Urinary bladder (tissue), 4 donors: ENCODE measurements around the gene THADA. TPM values are rescaled to one million over a fixed set of nuclear protein-coding genes. Genes with fewer than 3 reads are reported as not detected.
A peak's percentile ranks its signal among the peaks of the same experiment; 100 is the strongest.

ENCODE experiments used
- DNase-seq: peaks from one replicate; pipeline ENCODE4 v3.0.0-alpha.2; 2015; ENCODE audit errors: extremely low spot score
- H3K27ac ChIP-seq: one replicate; pipeline ENCODE4 v1.5.1; 2013; ENCODE audit warnings: low read depth, mild to moderate bottlenecking, moderate library complexity
- H3K36me3 ChIP-seq: one replicate; pipeline ENCODE4 v1.6.1; 2013; ENCODE audit warnings: mild to moderate bottlenecking, moderate library complexity; ENCODE audit not compliant: insufficient read depth
- H3K4me1 ChIP-seq: one replicate; pipeline ENCODE4 v1.6.1; 2013; ENCODE audit warnings: mild to moderate bottlenecking, moderate library complexity; ENCODE audit not compliant: insufficient read depth
- H3K4me3 ChIP-seq: one replicate; pipeline ENCODE4 v1.5.1; 2013; ENCODE audit warnings: low read depth, low read length
- WGBS: extraction: QIAGEN DNeasy Blood & Tissue Kit; methylation state at CpG from one replicate; pipeline ENCODE4 v1.1.7; 2013; 5-methylcytosine and 5-hydroxymethylcytosine counted together
- polyA plus RNA-seq: library from polyadenylated mRNA; stranded (reverse); fragments of 200-250 nt; gene quantifications from one replicate; pipeline ENCODE4 v1.2.3, GENCODE V29; 2013
- total RNA-seq: library from RNA; depleted of rRNA; stranded (reverse); fragments of >200 nt; gene quantifications from one replicate; pipeline ENCODE4 v1.2.3, GENCODE V29; 2014
- donor health status: healthy with polysubstance abuse.
- donor health status: healthy.

Gene THADA
- total and polyA plus RNA-seq, 2 donors = 12.2 to 71.6 TPM

- no peak overlapping the region for H3K4me3 ChIP-seq
- DNase-seq = no peak
- no peaks in the 10 kb centered on the region for H3K4me1 ChIP-seq
- H3K27ac ChIP-seq = no peak overlapping the region
- 89% methylated on average over 2 of the region's 2 CpGs for WGBS
- H3K36me3 ChIP-seq = no peaks in the 10 kb centered on the region
These were observed 158.5 kb downstream of the THADA start for GRCh38 chr2:43437363-43437762.

GRCh38 chr2:43436431-43436830 is 159.4 kb downstream of the THADA start:
- H3K36me3 ChIP-seq = no peaks in the 10 kb centered on the region
- no peak overlapping the region for H3K4me3 ChIP-seq
- no peaks in the 10 kb centered on the region for H3K4me1 ChIP-seq
- WGBS = 97% methylated on average over 1 of the region's 1 CpG
- no peak overlapping the region for H3K27ac ChIP-seq
- DNase-seq = no peak

GRCh38 chr2:43435746-43436145 is 160.1 kb downstream of the THADA start:
- H3K36me3 ChIP-seq = no peaks in the 10 kb centered on the region
- H3K27ac ChIP-seq = no peak overlapping the region
- DNase-seq = no peak
- H3K4me3 ChIP-seq = no peak overlapping the region
- H3K4me1 ChIP-seq = no peaks in the 10 kb centered on the region

- H3K36me3 ChIP-seq = no peaks in the 10 kb centered on the region
- H3K27ac ChIP-seq = no peak overlapping the region
- no peak for DNase-seq
- no peak overlapping the region for H3K4me3 ChIP-seq
- WGBS = 60% methylated on average over 2 of the region's 2 CpGs
- H3K4me1 ChIP-seq = no peaks in the 10 kb centered on the region
These were observed 165.3 kb downstream of the THADA start for GRCh38 chr2:43430489-43430888.

GRCh38 chr2:43429369-43429768 is 166.5 kb downstream of the THADA start:
- no peak overlapping the region for H3K4me3 ChIP-seq
- no peaks in the 10 kb centered on the region for H3K4me1 ChIP-seq
- H3K27ac ChIP-seq = no peak overlapping the region
- no peak for DNase-seq
- H3K36me3 ChIP-seq = no peaks in the 10 kb centered on the region
- WGBS = 96% methylated on average over 3 of the region's 3 CpGs

- no peak for DNase-seq
- Histone ChIP-seq H3K36me3 (no peaks in the 10 kb centered on the region), H3K27ac (peak overlapping the region; percentile 31), H3K4me3 (no peak overlapping the region), H3K4me1 (no peaks in the 10 kb centered on the region)
- 93% methylated on average over 8 of the region's 8 CpGs for WGBS
These were observed 168.8 kb downstream of the THADA start for GRCh38 chr2:43427032-43427424.

GRCh38 chr2:43426305-43427031 is 169.4 kb downstream of the THADA start:
- DNase-seq = peak; percentile 78
- 40% methylated on average over 3 of the region's 3 CpGs for WGBS

GRCh38 chr2:43425659-43426058 is 170.2 kb downstream of the THADA start:
- Histone ChIP-seq H3K4me1 (no peaks in the 10 kb centered on the region), H3K27ac (peak overlapping the region; percentile 59), H3K36me3 (no peaks in the 10 kb centered on the region), H3K4me3 (no peak overlapping the region)
- no peak for DNase-seq
- 94% methylated on average over 1 of the region's 1 CpG for WGBS

More at GRCh38 chr2:43426305-43427031, 169.4 kb downstream of the THADA start:
- H3K36me3 ChIP-seq = no peaks in the 10 kb centered on the region
- peak overlapping the region; percentile 50 for H3K27ac ChIP-seq
- no peaks in the 10 kb centered on the region for H3K4me1 ChIP-seq
- H3K4me3 ChIP-seq = no peak overlapping the region

GRCh38 chr2:43424262-43425207 is 171.3 kb downstream of the THADA start:
- Histone ChIP-seq H3K4me3 (no peak overlapping the region), H3K27ac (no peak overlapping the region), H3K4me1 (no peaks in the 10 kb centered on the region), H3K36me3 (no peaks in the 10 kb centered on the region)
- 73% methylated on average over 6 of the region's 6 CpGs for WGBS
- DNase-seq = no peak

- Histone ChIP-seq H3K4me3 (no peak overlapping the region), H3K36me3 (no peaks in the 10 kb centered on the region), H3K27ac (no peak overlapping the region), H3K4me1 (no peaks in the 10 kb centered on the region)
- DNase-seq = no peak
These were observed 171.9 kb downstream of the THADA start for GRCh38 chr2:43423941-43424261.

GRCh38 chr2:43421194-43421593 is 174.6 kb downstream of the THADA start:
- H3K4me1 ChIP-seq = no peaks in the 10 kb centered on the region
- H3K4me3 ChIP-seq = no peak overlapping the region
- H3K36me3 ChIP-seq = no peaks in the 10 kb centered on the region
- no peak for DNase-seq
- 92% methylated on average over 1 of the region's 1 CpG for WGBS
- H3K27ac ChIP-seq = no peak overlapping the region

GRCh38 chr2:43420389-43420801 is 175.4 kb downstream of the THADA start:
- no peaks in the 10 kb centered on the region for H3K4me1 ChIP-seq
- no peak overlapping the region for H3K27ac ChIP-seq
- no peak for DNase-seq
- no peak overlapping the region for H3K4me3 ChIP-seq
- no peaks in the 10 kb centered on the region for H3K36me3 ChIP-seq

GRCh38 chr2:43419876-43420275 is 176.0 kb downstream of the THADA start:
- H3K27ac ChIP-seq = no peak overlapping the region
- H3K36me3 ChIP-seq = no peaks in the 10 kb centered on the region
- DNase-seq = no peak
- no peaks in the 10 kb centered on the region for H3K4me1 ChIP-seq
- H3K4me3 ChIP-seq = no peak overlapping the region
- 86% methylated on average over 2 of the region's 2 CpGs for WGBS

- no peak for DNase-seq
- 83% methylated on average over 3 of the region's 3 CpGs for WGBS
- Histone ChIP-seq H3K36me3 (no peaks in the 10 kb centered on the region), H3K4me1 (no peaks in the 10 kb centered on the region), H3K4me3 (no peak overlapping the region), H3K27ac (no peak overlapping the region)
These were observed 176.6 kb downstream of the THADA start for GRCh38 chr2:43419243-43419642.
